ENCODE measurements around the gene PPP1R17.

PPP1R17 gene

DNA sequence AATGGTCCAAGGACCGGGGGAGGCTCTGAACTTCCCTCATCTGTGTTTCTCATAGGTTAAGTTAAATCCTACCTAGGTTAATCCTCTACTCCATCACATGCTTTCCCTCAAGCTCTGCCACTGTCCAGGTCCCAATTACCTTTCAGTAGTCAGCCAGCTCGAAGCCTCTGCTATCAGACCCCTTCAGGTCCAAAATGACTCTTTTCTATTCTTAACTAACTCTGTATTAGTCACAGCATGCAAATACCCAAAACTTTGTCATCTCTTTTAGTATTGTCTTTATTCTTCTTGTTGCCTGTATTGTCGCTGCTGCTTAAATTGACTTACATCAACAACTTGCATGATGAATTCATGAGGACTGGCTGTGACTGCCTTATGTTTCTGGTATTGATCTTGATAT, 15.3 kb downstream of the PPP1R17 start:
- DNase-seq: no peak

- no peak for DNase-seq
These were observed 18.4 kb downstream of the PPP1R17 start for GRCh38 chr7:31705377-31705776.

DNA sequence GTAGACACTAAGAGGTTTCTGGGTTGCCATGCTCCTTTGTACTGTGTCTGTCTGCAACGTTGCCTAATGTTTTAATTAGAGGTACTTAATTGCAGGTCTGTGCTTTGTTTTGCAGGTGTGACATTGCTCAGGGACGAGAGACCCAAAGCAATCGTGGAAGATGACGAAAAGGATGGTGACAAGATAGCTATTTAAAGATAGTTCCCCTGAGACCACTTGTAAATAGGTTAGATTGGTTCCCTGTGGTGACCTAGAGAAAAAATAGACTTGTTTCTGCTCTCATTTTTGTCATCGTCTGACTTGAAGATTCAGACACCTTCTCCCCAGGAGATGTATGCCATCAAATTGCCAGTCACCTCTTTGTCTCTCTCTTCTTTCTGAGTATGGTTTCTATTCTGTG, 20.1 kb downstream of the PPP1R17 start:
- DNase-seq: no peak

DNA sequence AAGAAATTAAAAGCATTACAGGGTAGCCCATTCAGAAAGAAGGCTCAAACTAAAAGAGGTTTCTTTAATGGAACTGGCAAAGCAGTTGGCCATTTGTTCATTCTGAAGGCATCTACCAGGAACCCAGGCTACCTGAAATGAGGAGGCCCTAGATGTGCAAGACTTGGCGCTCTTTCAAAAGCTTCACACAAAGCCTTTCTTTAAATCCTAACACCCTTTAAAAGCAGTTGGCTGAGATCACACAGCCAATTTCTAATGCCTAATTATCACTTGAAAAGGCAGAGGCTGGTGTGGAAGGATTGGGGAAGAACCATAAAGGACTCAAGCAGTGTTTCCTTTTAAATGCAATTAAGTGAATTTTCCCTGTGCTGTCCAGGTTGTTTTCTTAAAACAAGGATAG, 23.2 kb downstream of the PPP1R17 start:
- no peak for DNase-seq

DNA sequence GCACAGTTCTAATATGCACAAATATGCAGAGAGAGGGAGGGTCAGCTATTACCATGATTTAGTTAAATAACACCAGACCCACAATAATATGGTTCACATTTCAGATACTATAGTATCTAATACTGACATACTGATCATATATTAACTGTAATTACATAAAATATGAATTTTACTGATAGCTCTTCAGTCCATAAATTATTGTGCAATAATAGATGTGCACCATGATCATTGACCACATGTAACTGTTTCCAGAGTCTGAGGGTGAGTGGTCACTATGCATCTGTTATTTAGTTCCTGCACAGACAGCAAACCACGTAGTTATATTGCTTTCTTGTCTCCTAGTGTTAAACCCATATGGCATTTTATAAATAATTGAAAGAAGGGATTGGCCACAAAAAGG, 29.3 kb downstream of the PPP1R17 start:
- DNase-seq: no peak

- no peak for DNase-seq
These were observed 33.4 kb downstream of the PPP1R17 start for GRCh38 chr7:31720366-31720765.

- no peak for DNase-seq
These were observed 37.7 kb downstream of the PPP1R17 start for GRCh38 chr7:31724696-31725095.

- no peak for DNase-seq
These were observed 42.3 kb downstream of the PPP1R17 start for GRCh38 chr7:31729195-31729804.

DNA sequence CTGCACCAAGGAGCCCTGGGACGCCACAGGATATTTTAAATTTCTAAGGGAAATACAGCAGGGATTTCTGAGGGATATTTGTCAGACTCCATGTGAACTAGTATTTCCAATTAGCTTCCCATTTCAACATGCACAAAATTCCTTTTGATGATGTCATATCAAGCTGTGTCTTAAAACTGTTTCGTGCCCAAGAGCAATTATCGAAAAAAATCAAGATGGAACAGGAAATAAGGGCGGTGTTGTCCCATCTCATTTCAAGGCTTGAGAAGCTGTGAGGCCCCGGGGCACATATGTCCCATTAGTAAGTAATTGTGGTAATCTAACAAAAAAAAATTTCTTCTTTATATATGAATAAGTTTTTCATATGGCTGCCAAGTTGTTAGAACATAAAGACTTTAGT, 47.4 kb downstream of the PPP1R17 start:
- no peak for DNase-seq

DNA sequence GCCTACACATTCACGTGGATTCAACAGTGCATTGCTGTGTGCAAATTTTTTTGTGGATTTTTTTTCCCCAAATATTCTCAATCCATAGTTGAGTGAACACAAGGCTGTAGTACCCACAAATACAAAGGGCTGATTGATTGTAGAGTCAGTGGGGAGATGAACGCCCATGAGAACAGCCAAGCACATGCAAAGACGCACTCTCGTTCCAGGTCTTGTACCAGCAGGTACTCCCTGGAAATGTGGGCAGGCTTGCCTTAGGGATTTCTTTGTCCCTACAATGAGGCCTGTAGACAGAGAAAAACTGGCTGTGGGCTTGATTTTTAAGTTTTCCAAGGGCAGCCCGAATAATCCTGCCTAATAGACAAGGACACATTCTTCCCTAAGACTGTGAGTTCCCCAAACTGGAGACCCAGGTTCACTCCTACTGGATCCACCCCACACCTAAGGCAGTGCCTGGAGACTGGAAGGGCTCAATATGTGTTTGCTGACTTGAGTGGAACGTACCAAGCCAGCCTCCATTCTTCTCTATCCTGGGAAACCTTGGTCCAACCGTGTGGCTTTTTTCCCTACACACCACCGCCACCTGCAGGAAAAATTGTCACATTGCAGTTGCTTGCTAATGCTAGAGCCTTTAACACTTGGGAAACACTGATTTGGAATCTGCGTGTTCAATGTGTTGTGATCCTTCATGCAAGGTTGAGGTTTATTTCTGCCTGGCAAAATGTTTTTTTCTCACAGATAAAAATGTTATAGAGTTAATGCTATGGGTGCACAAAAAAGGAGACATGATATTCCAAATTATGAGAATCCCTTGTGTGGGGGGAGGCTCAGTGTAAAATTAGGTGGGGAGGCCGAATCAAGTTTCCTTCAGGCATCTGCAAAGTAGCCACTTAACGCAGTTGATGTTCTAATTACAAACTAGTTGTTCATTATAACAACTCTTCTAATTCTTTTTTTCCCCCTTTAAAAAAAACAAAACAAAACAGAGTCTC, 49.3 kb downstream of the PPP1R17 start:
- no peak for DNase-seq

- no peak for DNase-seq
These were observed 54.8 kb downstream of the PPP1R17 start for GRCh38 chr7:31741852-31742251.

GRCh38 chr7:31744294-31744874, 57.4 kb downstream of the PPP1R17 start:
- no peak for DNase-seq

GRCh38 chr7:31747553-31747952, 60.5 kb downstream of the PPP1R17 start:
- no peak for DNase-seq

DNA sequence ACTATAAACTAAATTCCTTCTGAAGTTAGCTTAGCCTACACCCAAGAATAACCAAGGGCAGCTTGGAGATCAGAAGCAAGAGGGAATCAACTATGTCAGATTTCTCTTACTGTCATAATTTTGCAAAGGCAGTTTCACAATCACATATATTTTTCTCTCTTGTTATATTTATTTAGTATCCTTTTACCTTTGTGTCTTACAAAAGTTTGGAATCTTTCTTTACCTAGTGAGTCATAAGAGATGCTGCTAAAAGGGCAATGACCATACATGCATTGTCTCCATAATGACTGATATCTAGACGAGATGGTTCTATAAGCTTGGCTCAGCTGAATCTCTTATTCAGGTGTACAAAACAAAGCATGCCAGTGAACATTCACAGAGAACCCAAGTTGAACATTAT, 61.1 kb downstream of the PPP1R17 start:
- DNase-seq: no peak

DNA sequence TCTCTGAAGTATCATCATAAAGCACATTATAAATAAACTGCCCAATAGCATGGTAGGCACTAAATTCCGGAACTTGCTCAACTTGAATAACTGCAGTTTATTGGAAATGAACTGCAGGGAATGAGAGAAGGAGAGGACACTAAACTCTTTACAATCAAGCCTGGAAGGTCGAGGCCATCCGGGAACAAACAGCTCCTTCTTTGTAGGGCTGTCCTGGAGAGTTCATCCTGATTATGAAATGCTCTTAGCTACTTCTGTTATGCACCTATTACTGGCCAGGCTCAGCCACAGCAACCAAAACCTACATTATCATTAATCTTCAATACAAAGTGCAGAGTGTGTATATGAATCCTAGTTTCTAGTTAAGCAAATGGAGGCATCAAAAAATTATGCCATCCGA, 64.7 kb downstream of the PPP1R17 start:
- no peak for DNase-seq
